GM18505 (cell line): Measurements from ENCODE around the gene C14orf180.

Experiments used
- ATAC-seq: cut with Tn5 transposase; IDR thresholded peaks from one replicate; pipeline ENCODE4 v1.9.1; 2021; ENCODE audit not compliant: unreplicated experiment
- POLR2A ChIP-seq: IDR thresholded peaks from 4 replicates; pipeline ENCODE4 v1.6.1; 2011; ENCODE audit warnings: borderline replicate concordance; ENCODE audit not compliant: insufficient read depth, insufficient read length; ENCODE audit errors: extremely low read depth

C14orf180 gene

DNA sequence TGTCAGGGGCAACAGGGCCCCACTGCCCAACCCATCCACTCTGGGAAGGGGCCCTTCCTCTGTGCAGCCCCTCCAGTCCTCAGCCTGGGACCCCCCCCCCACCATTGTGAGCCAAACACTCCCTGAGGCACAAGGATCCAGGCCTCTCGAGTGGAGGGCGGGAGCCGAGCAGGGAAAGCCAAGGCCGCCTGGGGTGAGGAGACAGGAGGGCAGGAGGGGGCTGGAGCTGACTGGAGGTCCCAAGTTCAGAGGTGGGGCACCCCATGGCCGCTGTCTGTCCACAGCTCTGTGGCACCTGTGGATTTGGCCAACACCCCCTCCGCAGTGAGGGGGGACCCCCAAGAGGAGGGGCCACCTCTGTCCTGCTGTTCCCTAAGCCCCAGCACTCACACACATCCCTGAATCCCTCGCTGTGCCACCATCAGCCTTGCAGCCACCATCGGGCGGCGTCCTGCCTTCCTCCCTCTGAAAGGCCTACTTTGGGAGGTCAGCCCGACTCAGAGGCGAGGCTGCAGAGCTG lies 25.4 kb upstream of the C14orf180 start:
- TF ChIP-seq POLR2A, result no peak
- no peak for ATAC-seq

DNA sequence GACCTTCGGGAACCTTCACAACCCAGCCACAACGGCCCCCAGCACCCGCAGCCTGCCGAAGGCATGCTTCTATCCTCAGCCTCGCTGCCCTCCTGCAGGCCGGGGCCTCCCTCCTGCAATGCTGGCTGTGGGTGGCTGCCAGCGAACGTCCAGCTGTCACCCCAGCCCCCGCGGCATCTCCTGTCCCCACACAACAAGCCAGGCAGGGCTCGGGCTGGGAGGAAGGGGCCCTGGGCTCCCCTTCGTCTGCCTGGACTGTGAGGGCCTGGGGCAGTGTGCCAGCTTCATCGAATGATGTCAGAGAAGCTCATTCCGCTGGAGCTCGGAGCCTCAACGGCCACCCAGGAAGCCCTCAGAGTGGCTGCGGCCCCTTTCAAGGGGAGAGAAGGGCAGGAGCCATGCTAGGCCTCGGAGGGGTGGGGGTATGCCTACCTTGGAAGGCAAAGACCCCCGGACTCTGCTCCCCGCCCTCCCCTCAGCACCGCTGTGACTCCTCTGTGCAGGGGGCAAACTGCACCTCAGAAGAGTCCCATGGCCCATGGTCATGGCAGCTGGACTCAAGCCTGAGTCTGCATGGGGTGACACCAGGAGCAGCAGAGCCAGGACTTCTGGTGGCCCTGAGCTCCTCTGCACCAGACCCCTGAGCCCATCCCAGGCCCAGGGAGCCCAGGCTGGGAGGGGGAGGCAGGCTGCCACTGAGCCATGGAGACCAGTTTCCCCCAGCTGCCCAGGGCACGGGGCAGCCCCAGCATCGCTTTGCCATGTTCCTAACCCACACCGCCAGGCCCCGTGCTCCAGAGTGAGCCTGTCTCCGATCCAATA lies 24.7 kb upstream of the C14orf180 start:
- no peak for ATAC-seq
- TF ChIP-seq POLR2A, result no peak

DNA sequence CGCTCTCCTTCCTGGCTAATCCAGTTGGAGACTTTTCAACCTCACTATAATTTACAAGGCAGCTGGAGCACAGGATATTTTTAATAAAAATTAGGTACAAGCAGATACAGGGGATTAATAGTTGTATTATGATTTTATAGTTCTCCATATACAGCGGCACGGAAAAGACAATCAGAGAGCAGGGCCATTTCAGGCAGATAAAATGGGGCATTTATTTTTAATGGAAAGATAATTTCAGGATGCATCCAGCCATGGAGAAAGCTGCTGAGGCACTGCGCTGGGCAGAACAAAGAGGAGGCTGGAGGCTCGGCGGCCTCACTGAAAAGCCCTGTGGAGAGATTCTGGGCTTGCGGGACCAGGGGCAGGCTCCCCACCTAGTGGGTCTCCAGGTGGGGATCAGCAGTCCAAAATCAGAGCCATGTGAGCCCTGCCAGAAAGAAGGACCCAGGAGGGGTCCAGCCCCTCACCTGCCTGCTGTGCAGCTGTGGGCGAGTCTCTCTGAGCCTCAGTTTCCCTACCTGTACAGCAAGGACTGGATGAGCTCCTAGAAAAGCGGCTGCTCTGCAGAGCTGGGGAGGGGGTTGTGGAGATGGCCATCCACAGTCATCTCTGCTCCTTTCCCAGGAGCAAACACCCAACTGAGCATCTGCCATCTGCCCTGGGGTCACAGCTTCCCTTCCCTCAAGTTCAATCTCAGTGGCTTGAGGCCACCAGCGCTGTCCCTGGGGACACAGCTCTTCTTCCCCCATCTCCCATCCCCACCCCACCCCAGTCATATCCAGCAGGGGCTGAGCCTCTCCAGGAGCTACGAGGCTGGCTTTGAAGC lies 23.9 kb upstream of the C14orf180 start:
- no peak for TF ChIP-seq POLR2A
- ATAC-seq, result no peak

DNA sequence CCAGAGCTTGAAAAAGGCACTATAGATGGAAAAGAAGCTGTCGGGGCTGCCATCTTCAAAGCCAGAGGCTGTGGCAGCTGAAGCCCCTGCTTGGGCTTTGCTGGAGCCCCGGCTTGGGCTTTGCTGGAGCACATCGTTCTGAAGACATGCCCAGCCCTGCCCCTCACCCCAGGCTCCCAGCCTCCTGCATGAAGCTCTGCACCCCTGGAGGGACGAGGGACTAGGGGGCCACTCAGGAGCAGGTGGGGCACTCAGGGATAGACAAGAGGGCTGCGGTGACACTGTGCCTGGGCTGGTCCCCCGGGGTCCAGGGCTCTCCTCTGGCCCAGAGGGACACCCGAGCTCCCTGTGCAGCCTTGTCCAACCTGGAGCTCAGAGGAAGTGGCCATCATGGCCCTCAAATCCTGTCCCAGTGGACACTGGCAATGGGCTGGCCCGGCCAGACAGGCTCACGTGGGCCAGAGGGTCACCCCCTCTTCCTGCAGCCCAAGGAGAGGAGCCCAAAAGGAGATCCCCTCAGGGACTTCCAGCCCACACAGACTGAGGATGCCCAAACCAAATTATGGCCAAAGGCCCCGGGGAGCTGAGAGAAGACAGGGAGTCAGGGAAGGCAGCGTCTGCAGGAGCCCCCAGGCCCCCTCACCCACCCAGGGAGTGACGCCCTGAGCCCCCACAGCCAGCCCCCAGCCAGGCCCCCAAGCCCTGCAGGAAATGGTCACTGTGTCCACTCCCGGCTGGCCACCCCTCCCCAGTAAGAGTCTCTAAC lies 23.1 kb upstream of the C14orf180 start:
- no peak for TF ChIP-seq POLR2A
- ATAC-seq, result no peak

DNA sequence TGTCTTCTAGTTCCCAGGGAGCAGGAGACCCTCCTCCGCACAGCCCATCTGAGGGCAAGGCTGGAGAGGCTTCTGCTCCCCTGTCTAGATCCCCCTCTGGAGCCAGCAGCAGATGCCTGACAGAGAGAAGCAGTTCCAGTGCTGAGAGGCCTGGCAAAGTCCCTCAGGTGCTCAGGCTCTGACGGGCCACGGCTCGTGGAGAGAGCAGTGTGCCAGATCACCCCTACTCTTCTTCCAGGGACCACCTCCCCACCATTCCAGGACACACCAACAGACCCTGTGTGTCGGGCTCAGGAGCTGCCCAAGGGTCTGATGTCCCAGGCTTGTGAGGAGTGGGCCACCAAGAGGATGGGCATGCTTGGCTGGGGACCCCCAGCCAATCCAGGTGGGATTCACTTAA lies 22.5 kb upstream of the C14orf180 start:
- ATAC-seq, result no peak

DNA sequence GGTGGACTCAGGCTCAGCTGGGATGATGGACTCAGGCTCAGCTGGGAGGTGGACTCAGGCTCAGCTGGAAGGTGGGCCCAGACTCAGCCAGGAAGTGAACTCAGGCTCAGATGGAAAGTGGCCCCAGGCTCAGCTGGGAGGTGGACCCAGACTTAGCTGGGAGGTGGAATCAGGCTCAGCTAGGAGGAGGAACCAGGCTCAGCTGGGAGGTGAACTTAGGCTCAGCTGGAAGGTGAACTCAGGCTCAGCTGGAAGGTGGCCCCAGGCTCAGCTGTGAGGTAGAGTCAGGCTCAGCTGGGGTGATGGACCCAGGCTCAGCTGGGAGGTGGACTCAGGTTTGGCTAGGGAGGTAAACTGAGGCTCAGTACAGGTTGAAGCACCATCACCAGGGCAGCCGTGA lies 21.8 kb upstream of the C14orf180 start:
- no peak for TF ChIP-seq POLR2A
- ATAC-seq, result no peak

More for the DNA sequence above, 22.5 kb upstream of the C14orf180 start:
- TF ChIP-seq POLR2A, result no peak

DNA sequence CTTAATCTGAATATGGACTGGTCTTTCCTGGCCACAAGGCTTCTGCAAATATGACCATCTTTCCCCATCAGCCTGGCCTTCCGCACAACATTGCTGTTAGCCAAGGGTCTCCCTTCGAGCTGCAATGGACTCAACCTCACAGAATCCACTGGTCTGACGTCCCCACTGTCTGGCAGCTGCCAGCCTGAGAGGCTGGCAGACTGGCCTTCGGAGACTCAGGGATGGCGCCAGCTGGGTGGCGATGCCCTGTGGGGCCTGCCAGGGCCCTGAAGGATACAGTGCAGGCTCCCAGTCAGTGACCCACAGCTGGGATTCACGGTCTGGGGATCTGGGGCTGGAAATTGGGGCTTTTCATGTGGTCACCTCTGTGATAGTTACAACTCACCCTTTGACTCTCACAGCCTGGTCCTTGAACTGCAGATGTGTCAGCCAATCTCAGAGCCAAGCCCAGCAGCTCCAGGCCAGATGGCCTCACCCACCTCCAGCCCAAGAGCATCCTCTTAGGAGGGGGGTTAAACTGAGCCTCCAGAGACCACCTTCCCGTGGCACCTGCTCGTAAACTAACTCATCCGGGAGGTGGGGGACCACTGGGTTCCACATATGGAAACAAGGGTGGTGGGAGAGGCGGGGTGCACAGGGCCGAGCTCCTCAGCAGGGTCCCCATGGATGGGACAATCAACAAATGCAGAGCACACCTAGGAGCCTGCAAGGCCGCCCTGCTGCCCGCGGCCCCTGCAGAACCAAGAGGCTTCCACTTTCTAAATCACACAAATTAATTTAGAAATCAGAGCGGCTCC lies 21.1 kb upstream of the C14orf180 start:
- ATAC-seq, result no peak
- TF ChIP-seq POLR2A, result no peak

DNA sequence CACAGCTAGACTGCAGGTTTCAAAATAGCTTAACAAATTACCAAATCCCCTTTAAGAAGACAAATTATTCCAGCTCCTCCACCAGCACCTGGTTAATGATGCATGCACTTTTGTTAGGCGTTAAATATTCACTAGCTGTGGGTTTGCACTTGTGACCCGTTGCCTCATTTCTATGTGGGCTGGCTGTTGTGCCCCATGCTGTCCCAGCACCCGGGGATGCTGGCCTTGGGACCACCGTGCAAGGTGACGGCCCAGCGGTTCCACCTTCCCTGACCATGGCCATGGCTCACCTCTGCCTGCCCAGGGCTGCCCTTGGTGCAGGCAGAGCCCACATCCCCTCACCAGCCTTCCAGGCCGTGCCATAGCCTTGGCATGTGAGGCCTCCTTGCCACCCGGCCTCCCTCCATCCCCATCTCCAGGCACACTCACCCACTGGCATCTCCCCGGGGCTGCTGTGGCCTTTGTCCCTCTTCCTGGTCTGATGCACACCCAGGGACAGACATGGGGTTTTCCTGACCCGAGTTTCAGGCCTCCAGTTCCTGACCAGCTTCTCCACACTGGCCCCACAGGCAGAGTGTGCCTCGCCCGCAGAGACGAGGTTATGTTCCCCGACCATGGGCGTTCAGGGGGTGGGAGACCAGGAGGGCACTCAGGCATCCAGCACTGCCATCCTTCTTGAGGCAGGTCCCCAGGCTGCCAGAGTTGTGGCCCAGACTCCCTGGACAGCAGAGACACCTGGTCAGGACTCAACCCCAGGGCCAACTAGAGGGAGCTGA lies 20.3 kb upstream of the C14orf180 start:
- no peak for TF ChIP-seq POLR2A
- no peak for ATAC-seq

DNA sequence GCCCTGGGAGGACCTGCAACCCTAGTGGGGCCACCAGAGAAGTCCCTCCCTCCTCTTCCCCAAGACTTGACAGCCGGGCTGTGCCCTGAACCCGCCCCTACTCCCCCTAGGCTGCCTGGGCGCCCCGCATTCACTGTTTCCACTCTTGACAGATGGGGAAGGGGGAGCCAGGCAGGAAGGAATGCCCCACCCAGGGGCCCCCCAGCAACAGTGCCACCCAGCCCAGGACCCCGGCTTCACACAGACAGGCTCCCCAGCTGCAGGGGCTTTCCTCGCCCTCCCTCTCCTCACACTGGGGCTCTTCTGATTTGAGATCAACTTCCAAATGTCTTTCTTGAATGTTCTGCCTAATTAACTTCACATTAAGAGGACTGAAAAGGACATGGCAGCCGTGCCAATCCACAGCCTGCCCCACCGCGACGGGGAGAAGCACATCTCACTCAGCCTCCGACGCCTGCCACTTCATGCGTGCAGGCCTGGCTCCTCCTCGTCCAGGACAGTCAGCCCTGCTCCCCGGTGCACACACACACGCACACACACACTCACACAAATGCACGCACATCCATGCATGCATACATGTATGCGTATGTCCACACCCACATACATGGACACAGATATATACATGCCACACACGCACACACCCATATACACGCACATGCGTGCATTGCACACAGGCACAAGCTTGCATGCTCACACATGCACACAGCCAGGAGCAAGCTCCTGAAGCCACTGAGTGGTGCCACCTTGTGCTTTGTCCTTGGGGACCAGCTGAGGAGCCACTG lies 19.6 kb upstream of the C14orf180 start:
- no peak for ATAC-seq
- TF ChIP-seq POLR2A, result no peak

DNA sequence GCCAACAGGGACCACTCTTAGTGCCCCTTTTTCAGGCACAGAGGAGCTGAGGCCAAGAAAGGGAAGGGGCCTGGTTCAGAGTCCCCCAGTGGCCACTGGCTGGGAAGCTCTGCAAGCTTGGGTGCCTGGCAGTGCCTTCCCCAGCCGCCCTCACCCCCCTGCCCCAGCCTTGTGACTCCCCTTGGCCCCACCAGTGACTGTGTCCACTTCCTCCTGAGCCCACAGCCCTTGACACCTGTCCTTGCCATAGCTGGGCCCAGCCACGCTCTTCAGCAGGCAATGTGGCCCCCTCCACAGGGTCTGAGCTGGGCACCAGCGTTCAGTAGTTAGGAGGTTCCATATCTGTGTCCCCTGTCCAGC lies 19.0 kb upstream of the C14orf180 start:
- no peak for ATAC-seq
- TF ChIP-seq POLR2A, result no peak

DNA sequence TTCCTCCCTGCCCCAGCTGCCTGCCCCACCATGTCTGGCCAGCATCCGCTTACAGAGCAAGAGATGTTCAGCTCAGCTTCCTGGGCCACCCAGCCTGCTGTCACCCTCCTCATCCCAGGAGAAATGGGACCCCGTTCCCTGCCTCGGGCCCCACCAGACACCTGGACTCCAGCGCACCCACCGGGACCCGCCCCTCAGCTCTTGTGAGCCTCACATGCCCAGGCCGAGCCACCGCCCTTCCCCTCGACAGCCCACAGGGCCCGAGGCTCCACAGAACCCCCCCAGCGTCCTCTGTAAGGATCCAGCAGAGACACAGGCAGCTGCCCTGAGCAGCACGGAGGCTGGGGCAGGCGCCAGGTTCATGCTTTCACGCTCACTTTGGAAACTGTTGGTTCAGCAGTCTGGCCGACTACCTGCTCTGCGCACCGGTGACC lies 18.4 kb upstream of the C14orf180 start:
- no peak for ATAC-seq
- TF ChIP-seq POLR2A, result no peak
